HCT116 (cell line): Measurements from ENCODE around the gene DPH5. TPM values are rescaled to one million over a fixed set of nuclear protein-coding genes. Genes with fewer than 3 reads are reported as not detected.

Source experiments
- ATAC-seq: fragments of 200-7000 bp; cut with Tn5 transposase; 2 replicates; pipeline ENCODE4 v1.9.1; 2020; ENCODE audit warnings: mild to moderate bottlenecking, moderate library complexity
- BruUV-seq: library from RNA; stranded (reverse); fragments of 400-500 nt; replicated peaks from 2 replicates; lab custom pipeline; 2021; lab: Mats Ljungman, UMichigan
- CTCF ChIA-PET: fragments of 300-600 bp; sonication (Branson Sonifier 250); formaldehyde crosslinking; loops from one replicate; lab custom pipeline; 2021; ENCODE audit warnings: antibody characterized with exemption; lab: Charles Lee
- POLR2A ChIA-PET: fragments of 300-600, 350-600 bp; sonication (Branson Sonifier 250); formaldehyde crosslinking; loops from one replicate; lab custom pipeline; 2021; ENCODE audit warnings: antibody characterized with exemption; lab: Charles Lee
- RAD21 ChIA-PET, 2 experiments: fragments of 300-600 bp; sonication (Branson Sonifier 250); formaldehyde crosslinking; loops; one replicate each; lab custom pipeline; 2023; ENCODE audit warnings: low total read pairs in 2 of 2; ENCODE audit not compliant: uncharacterized antibody in 2 of 2, unreplicated experiment in 2 of 2, low non-redundant PET in 1 of 2; lab: Charles Lee
- DNase-seq: peaks from one replicate; pipeline ENCODE4 v3.0.0-alpha.2; 2010; ENCODE audit warnings: low read depth, low spot score
- H2AFZ ChIP-seq: fragments of 200-600 bp; shearing (Covaris generic), sonication (generic); 2 replicates; pipeline ENCODE4 v1.6.1; 2017; ENCODE audit warnings: low read depth, mixed run types, mixed read lengths, antibody characterized with exemption, low read length; ENCODE audit not compliant: poor library complexity, severe bottlenecking
- H3K27ac ChIP-seq: 2 replicates; pipeline ENCODE4 v1.5.1; 2012; ENCODE audit warnings: low read depth, low read length
- H3K27me3 ChIP-seq: fragments of 200-600 bp; sonication (generic); 2 replicates; pipeline ENCODE4 v1.6.1; 2016; ENCODE audit warnings: mixed run types, low read length, mixed read lengths; ENCODE audit not compliant: insufficient read depth
- H3K36me3 ChIP-seq, 2 experiments: fragments of 200-500 bp in 1 of 2; fragments of 200-600 bp in 1 of 2; sonication (Bioruptor generic) in 1 of 2; sonication (generic) in 1 of 2; 2 replicates each; pipeline versions ENCODE4 v1.5.1 to v1.6.1; 2014 to 2016; ENCODE audit warnings: low read length in 2 of 2, inconsistent platforms in 1 of 2, mixed read lengths in 1 of 2, mixed run types in 1 of 2; ENCODE audit not compliant: insufficient read depth in 2 of 2, control insufficient read depth in 1 of 2
- H3K4me1 ChIP-seq, 2 experiments: fragments of 200-600 bp in 1 of 2; sonication (generic) in 1 of 2; 2 replicates each; pipeline versions ENCODE4 v1.5.1 to v1.6.1; 2012 to 2017; ENCODE audit warnings: low read length in 2 of 2, inconsistent platforms in 1 of 2, mild to moderate bottlenecking in 1 of 2, mixed read lengths in 1 of 2, mixed run types in 1 of 2, moderate library complexity in 1 of 2; ENCODE audit not compliant: insufficient read depth in 2 of 2, control insufficient read depth in 1 of 2
- H3K4me2 ChIP-seq: fragments of 200-600 bp; sonication (generic); 2 replicates; pipeline ENCODE4 v1.6.1; 2017; ENCODE audit warnings: mixed run types, low read length, mixed read lengths
- H3K4me3 ChIP-seq, 2 experiments: fragments of 200-600 bp in 1 of 2; sonication (generic) in 1 of 2; replicated peaks in 1 of 2; 2 replicates each; pipeline ENCODE4 v1.5.1; 2011 to 2016; ENCODE audit warnings: low read length in 2 of 2, control low read depth in 1 of 2, low read depth in 1 of 2, mild to moderate bottlenecking in 1 of 2, mixed read lengths in 1 of 2, mixed run types in 1 of 2
- H3K79me2 ChIP-seq: fragments of 200-600 bp; sonication (generic); 2 replicates; pipeline ENCODE4 v1.6.1; 2017; ENCODE audit warnings: mild to moderate bottlenecking, mixed run types, low read length, moderate library complexity, mixed read lengths; ENCODE audit not compliant: insufficient read depth
- H3K9ac ChIP-seq: fragments of 200-600 bp; sonication (generic); 2 replicates; pipeline ENCODE4 v1.6.1; 2016; ENCODE audit warnings: low read length, mixed read lengths
- H3K9me2 ChIP-seq: fragments of 200-600 bp; sonication (generic), shearing (Covaris generic); 2 replicates; pipeline ENCODE4 v1.6.1; 2017; ENCODE audit warnings: mixed run types, mild to moderate bottlenecking, moderate library complexity; ENCODE audit not compliant: insufficient read depth
- H3K9me3 ChIP-seq, 2 experiments: fragments of 200-500 bp in 1 of 2; fragments of 200-600 bp in 1 of 2; sonication (Bioruptor generic) in 1 of 2; sonication (generic) in 1 of 2; 2 replicates each; pipeline ENCODE4 v1.6.1; 2014 to 2017; ENCODE audit warnings: low read length in 2 of 2, mixed read lengths in 2 of 2, inconsistent platforms in 1 of 2, low read depth in 1 of 2, mild to moderate bottlenecking in 1 of 2, mixed run types in 1 of 2, moderate library complexity in 1 of 2; ENCODE audit not compliant: control insufficient read depth in 1 of 2, insufficient read depth in 1 of 2
- H4K20me1 ChIP-seq: fragments of 200-600 bp; sonication (generic), shearing (Covaris generic); 2 replicates; pipeline ENCODE4 v1.6.1; 2017; ENCODE audit warnings: mixed run types, mild to moderate bottlenecking, moderate library complexity; ENCODE audit not compliant: insufficient read depth
- CBX3 ChIP-seq: IDR thresholded peaks from 2 replicates; pipeline ENCODE4 v1.6.1; 2012; ENCODE audit warnings: low read depth
- EGR1 ChIP-seq: IDR thresholded peaks from 2 replicates; pipeline ENCODE4 v1.6.1; 2012; ENCODE audit warnings: low read depth
- ELF1 ChIP-seq: IDR thresholded peaks from 2 replicates; pipeline ENCODE4 v1.6.1; 2012; ENCODE audit warnings: low read depth, borderline replicate concordance
- EZH2phosphoT487 ChIP-seq: fragments of 200-600 bp; IDR thresholded peaks from 2 replicates; pipeline ENCODE4 v1.6.1; 2018; ENCODE audit warnings: antibody characterized with exemption, borderline replicate concordance
- FOSL1 ChIP-seq: IDR thresholded peaks from 2 replicates; pipeline ENCODE4 v1.6.1; 2012; ENCODE audit warnings: low read depth
- POLR2AphosphoS5 ChIP-seq: IDR thresholded peaks from 2 replicates; pipeline ENCODE4 v1.6.1; 2011; ENCODE audit warnings: mild to moderate bottlenecking, low read depth, low read length, moderate library complexity
- SRF ChIP-seq: IDR thresholded peaks from 2 replicates; pipeline ENCODE4 v1.6.1; 2012; ENCODE audit warnings: low read depth
- ZFX ChIP-seq: fragments of 450-650 bp; IDR thresholded peaks from 2 replicates; pipeline ENCODE4 v1.6.1; 2017
- intact Hi-C: fragments of 100-400 bp; cut with micrococcal nuclease; formaldehyde crosslinking; loops from 2 replicates; pipeline ENCODE4 v1.10.0; 2022
- total RNA-seq: library from RNA; stranded (reverse); gene quantifications from one replicate; pipeline ENCODE4 v1.2.1, GENCODE V29; 2021; ENCODE audit not compliant: unreplicated experiment
- TF ChIP-seq, protein P1 (sequence below): IDR thresholded peaks from 2 replicates; pipeline ENCODE4 v1.6.1; 2012
- TF ChIP-seq, protein P2 (sequence below), 3 experiments: fragments of 200-600 bp in 1 of 3; sonication (generic) in 1 of 3; IDR thresholded peaks in 2 of 3; conservative IDR thresholded peaks in 1 of 3; 2 replicates each; pipeline ENCODE4 v1.5.1; 2012 to 2017; ENCODE audit warnings: low read depth in 2 of 3, low read length in 2 of 3, antibody characterized with exemption in 1 of 3, borderline replicate concordance in 1 of 3, control low read depth in 1 of 3, mild to moderate bottlenecking in 1 of 3, mixed read lengths in 1 of 3, mixed run types in 1 of 3, moderate library complexity in 1 of 3; ENCODE audit not compliant: insufficient read depth in 1 of 3
- TF ChIP-seq, protein P3 (sequence below): IDR thresholded peaks from 2 replicates; pipeline ENCODE4 v1.6.1; 2011; ENCODE audit warnings: mild to moderate bottlenecking, low read length, moderate library complexity; ENCODE audit not compliant: insufficient replicate concordance; ENCODE audit errors: extremely low read depth
- TF ChIP-seq, protein P4 (sequence below): IDR thresholded peaks from 2 replicates; pipeline ENCODE4 v1.6.1; 2012

The DPH5 gene
- total RNA-seq, 1 experiment from 2014 or later = 55.8 TPM

DNA sequence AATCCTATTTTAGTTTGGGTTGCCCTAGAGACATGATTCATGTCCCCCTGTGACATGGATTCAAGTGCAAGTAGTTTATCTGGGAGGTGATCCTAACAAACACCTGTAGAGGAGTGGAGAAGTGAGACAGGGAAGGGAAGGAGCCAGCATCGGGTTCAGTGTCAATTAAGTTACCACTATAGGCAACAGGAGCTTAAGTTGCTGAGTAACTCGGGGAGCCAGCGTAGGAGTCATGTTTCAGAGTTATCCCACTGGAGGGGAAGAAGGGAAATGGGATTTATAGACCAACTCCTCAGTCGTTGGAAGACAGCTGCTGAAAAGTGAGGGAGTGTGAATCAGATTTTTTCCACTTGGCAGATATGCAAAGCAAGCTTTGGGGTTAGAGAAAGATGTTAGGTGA lies 74.8 kb downstream of the DPH5 start:
- ATAC-seq (no peak), DNase-seq (no peak)
- Histone ChIP-seq H3K4me3 (no peak overlapping the region), H3K36me3 (no peaks in the 10 kb centered on the region; a peak in 1 of 4 replicates), H3K4me2 (no peak overlapping the region), H2AFZ (no peak overlapping the region), H4K20me1 (no peaks in the 10 kb centered on the region), H3K9me2 (no peaks in the 10 kb centered on the region), H3K9me3 (no peaks in the 10 kb centered on the region), H3K79me2 (no peaks in the 10 kb centered on the region), H3K4me1 (peaks cover 0 to 13% of the 10 kb centered on the region in 2 experiments; a peak in 2 of 4 replicates), H3K27me3 (no peaks in the 10 kb centered on the region), H3K27ac (no peak overlapping the region), H3K9ac (no peak overlapping the region)
- RAD21 ChIA-PET = no interaction called here
- TF ChIP-seq ELF1 = no peak
- TF ChIP-seq POLR2AphosphoS5 = no peak
- TF ChIP-seq CBX3 = no peak
- TF ChIP-seq, protein P1, sequence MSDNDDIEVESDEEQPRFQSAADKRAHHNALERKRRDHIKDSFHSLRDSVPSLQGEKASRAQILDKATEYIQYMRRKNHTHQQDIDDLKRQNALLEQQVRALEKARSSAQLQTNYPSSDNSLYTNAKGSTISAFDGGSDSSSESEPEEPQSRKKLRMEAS = no peak
- TF ChIP-seq, protein P2, sequence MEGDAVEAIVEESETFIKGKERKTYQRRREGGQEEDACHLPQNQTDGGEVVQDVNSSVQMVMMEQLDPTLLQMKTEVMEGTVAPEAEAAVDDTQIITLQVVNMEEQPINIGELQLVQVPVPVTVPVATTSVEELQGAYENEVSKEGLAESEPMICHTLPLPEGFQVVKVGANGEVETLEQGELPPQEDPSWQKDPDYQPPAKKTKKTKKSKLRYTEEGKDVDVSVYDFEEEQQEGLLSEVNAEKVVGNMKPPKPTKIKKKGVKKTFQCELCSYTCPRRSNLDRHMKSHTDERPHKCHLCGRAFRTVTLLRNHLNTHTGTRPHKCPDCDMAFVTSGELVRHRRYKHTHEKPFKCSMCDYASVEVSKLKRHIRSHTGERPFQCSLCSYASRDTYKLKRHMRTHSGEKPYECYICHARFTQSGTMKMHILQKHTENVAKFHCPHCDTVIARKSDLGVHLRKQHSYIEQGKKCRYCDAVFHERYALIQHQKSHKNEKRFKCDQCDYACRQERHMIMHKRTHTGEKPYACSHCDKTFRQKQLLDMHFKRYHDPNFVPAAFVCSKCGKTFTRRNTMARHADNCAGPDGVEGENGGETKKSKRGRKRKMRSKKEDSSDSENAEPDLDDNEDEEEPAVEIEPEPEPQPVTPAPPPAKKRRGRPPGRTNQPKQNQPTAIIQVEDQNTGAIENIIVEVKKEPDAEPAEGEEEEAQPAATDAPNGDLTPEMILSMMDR (IDR thresholded peaks at IDR 0.05 in 2 of 3, conservative IDR thresholded peaks at IDR 0.05 in 1 of 3; ENCODE audit: borderline replicate concordance in 1 of 3, insufficient read depth in 1 of 3, low read depth in 2 of 3, low read length in 2 of 3) = no peak
- TF ChIP-seq EZH2phosphoT487 = no peak
- no peak for TF ChIP-seq ZFX
- TF ChIP-seq SRF = no peak
- TF ChIP-seq, protein P3, sequence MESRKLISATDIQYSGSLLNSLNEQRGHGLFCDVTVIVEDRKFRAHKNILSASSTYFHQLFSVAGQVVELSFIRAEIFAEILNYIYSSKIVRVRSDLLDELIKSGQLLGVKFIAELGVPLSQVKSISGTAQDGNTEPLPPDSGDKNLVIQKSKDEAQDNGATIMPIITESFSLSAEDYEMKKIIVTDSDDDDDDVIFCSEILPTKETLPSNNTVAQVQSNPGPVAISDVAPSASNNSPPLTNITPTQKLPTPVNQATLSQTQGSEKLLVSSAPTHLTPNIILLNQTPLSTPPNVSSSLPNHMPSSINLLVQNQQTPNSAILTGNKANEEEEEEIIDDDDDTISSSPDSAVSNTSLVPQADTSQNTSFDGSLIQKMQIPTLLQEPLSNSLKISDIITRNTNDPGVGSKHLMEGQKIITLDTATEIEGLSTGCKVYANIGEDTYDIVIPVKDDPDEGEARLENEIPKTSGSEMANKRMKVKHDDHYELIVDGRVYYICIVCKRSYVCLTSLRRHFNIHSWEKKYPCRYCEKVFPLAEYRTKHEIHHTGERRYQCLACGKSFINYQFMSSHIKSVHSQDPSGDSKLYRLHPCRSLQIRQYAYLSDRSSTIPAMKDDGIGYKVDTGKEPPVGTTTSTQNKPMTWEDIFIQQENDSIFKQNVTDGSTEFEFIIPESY = no peak
- TF ChIP-seq EGR1 = no peak
- no peak for TF ChIP-seq FOSL1
- TF ChIP-seq, protein P4, sequence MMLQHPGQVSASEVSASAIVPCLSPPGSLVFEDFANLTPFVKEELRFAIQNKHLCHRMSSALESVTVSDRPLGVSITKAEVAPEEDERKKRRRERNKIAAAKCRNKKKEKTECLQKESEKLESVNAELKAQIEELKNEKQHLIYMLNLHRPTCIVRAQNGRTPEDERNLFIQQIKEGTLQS = no peak
- CTCF ChIA-PET = no interaction called here
- POLR2A ChIA-PET = no interaction called here
- BruUV-seq = no TSS peak
- intact Hi-C loops = no loop called here
